CD4-positive, alpha-beta T cell (primary cell): Measurements from ENCODE around the gene ASIC4. TPM values are rescaled to one million over a fixed set of nuclear protein-coding genes. Genes with fewer than 3 reads are reported as not detected.

Source experiments
- ATAC-seq: fragments of 200-7000 bp; cut with Tn5 transposase; one replicate; pipeline ENCODE4 v1.10.0; 2022; ENCODE audit warnings: mild to moderate bottlenecking; ENCODE audit not compliant: poor library complexity
- CTCF ChIA-PET: fragments of 350-600 bp; sonication (Branson Sonifier 250); formaldehyde crosslinking; loops from one replicate; lab custom pipeline; 2021; ENCODE audit warnings: antibody characterized with exemption, inconsistent platforms; lab: Charles Lee
- POLR2A ChIA-PET: fragments of 350-600 bp; sonication (Branson Sonifier 250); formaldehyde crosslinking; loops from one replicate; lab custom pipeline; 2021; ENCODE audit warnings: antibody characterized with exemption, inconsistent platforms; lab: Charles Lee
- DNase-seq, 14 experiments: peaks; one replicate each; pipeline ENCODE4 v3.0.0-alpha.2; 2013 to 2020; ENCODE audit warnings: mixed read lengths in 2 of 14
- H3K27ac ChIP-seq, 2 donors: one replicate each; pipeline versions ENCODE4 v1.5.1 to v1.7.0; 2013; ENCODE audit warnings: low read length in 2 of 2, low read depth in 1 of 2, mild to moderate bottlenecking in 1 of 2
- H3K27me3 ChIP-seq, 2 experiments: 1 replicate in 1 of 2; 2 replicates in 1 of 2; pipeline versions ENCODE4 v1.6.1 to v1.7.0; 2013; ENCODE audit warnings: low read length in 2 of 2, control low read depth in 1 of 2, mild to moderate bottlenecking in 1 of 2, moderate library complexity in 1 of 2; ENCODE audit not compliant: insufficient read depth in 2 of 2, control insufficient read depth in 1 of 2
- H3K36me3 ChIP-seq: one replicate; pipeline ENCODE4 v1.6.1; 2013; ENCODE audit warnings: low read length, control low read depth; ENCODE audit not compliant: insufficient read depth
- H3K4me1 ChIP-seq: one replicate; pipeline ENCODE4 v1.6.1; 2013; ENCODE audit warnings: low read length, control low read depth; ENCODE audit not compliant: insufficient read depth
- H3K4me3 ChIP-seq: one replicate; pipeline ENCODE4 v1.5.1; 2013; ENCODE audit warnings: mild to moderate bottlenecking, low read length, moderate library complexity
- H3K9me3 ChIP-seq, 2 experiments: 1 replicate in 1 of 2; 2 replicates in 1 of 2; pipeline versions ENCODE4 v1.6.1 to v1.7.0; 2013; ENCODE audit warnings: low read length in 2 of 2, mild to moderate bottlenecking in 2 of 2, control low read depth in 1 of 2, moderate library complexity in 1 of 2; ENCODE audit not compliant: control insufficient read depth in 1 of 2, insufficient read depth in 1 of 2
- H3K27ac Mint-ChIP-seq: one replicate; pipeline ENCODE4 v1.8.0; 2020; ENCODE audit warnings: mixed read lengths
- H3K27me3 Mint-ChIP-seq: one replicate; pipeline ENCODE4 v1.8.0; 2021; ENCODE audit warnings: mixed read lengths
- H3K36me3 Mint-ChIP-seq: one replicate; pipeline ENCODE4 v1.8.0; 2021; ENCODE audit warnings: low read depth, mixed read lengths
- H3K4me1 Mint-ChIP-seq: one replicate; pipeline ENCODE4 v1.8.0; 2021; ENCODE audit warnings: low read depth, mixed read lengths
- H3K4me3 Mint-ChIP-seq: one replicate; pipeline ENCODE4 v1.8.0; 2020; ENCODE audit warnings: mild to moderate bottlenecking, mixed read lengths
- H3K9me3 Mint-ChIP-seq: one replicate; pipeline ENCODE4 v1.8.0; 2020; ENCODE audit warnings: mixed read lengths
- CTCF ChIP-seq: fragments of 200-600 bp; IDR thresholded peaks from one replicate; pipeline ENCODE4 v1.8.0; 2022; ENCODE audit warnings: antibody characterized with exemption, mild to moderate bottlenecking
- intact Hi-C, 2 experiments: fragments of 100-400 bp; cut with DNase I in 1 of 2; cut with micrococcal nuclease in 1 of 2; formaldehyde crosslinking; loops; one replicate each; pipeline versions ENCODE4 v1.15.1 to v1.9.0; 2023 to 2025; cut with DNase I, micrococcal nuclease
- total RNA-seq, 174 experiments: library from RNA in 2 of 174; stranded (reverse) in 2 of 174; gene quantifications; one replicate each; pipeline ENCODE4 v1.2.3 and lab custom pipeline; 2021 to 2026

The ASIC4 gene
- total RNA-seq, 2 experiments from 2014 or later: 0.08 to 0.17 TPM

GRCh38 chr2:219520079-219520478 lies 5.8 kb downstream of the ASIC4 start:
- H3K27ac Mint-ChIP-seq: no peak overlapping the region
- peaks cover 85% of the 10 kb centered on the region for H3K27me3 Mint-ChIP-seq
- H3K36me3 Mint-ChIP-seq: no peaks in the 10 kb centered on the region
- H3K4me1 Mint-ChIP-seq: peaks cover 20% of the 10 kb centered on the region
- H3K4me3 ChIP-seq: no peak overlapping the region
- DNase-seq (no peak), ATAC-seq (no peak)
- CTCF ChIA-PET: interaction anchor here (2.2 to 2.4 kb wide), 2 partner anchors 10 kb away, joined by 9 to 10 read pairs; no protein-coding TSS in a partner anchor
- H3K36me3 ChIP-seq: no peaks in the 10 kb centered on the region
- POLR2A ChIA-PET: interaction anchor here (0.9 kb wide), 1 partner anchor 22 kb away, joined by 3 read pairs; the partner anchor contains the start of gene GMPPA
- H3K9me3 ChIP-seq: peaks cover 0 to 6% of the 10 kb centered on the region in 2 experiments
- peaks cover 55 to 97% of the 10 kb centered on the region in 2 experiments for H3K27me3 ChIP-seq
- intact Hi-C loops: no loop called here
- no peak for TF ChIP-seq CTCF
- H3K27ac ChIP-seq: no peak overlapping the region
- H3K4me1 ChIP-seq: peaks cover 19% of the 10 kb centered on the region
- no peaks in the 10 kb centered on the region for H3K9me3 Mint-ChIP-seq
- no peak overlapping the region for H3K4me3 Mint-ChIP-seq

GRCh38 chr2:219521066-219521880 lies 7.0 kb downstream of the ASIC4 start:
- no peak overlapping the region for H3K4me3 Mint-ChIP-seq
- H3K9me3 Mint-ChIP-seq: no peaks in the 10 kb centered on the region
- ChIA-PET POLR2A (interaction anchor here (1.6 kb wide), 1 partner anchor 11 kb away, joined by 4 read pairs; no protein-coding TSS in a partner anchor), CTCF (interaction anchor here (2.2 to 2.4 kb wide), 2 partner anchors 9 to 11 kb away, joined by 9 to 10 read pairs; no protein-coding TSS in a partner anchor)
- H3K36me3 ChIP-seq: no peaks in the 10 kb centered on the region
- TF ChIP-seq CTCF: no peak
- H3K36me3 Mint-ChIP-seq: no peaks in the 10 kb centered on the region
- no peak overlapping the region for H3K4me3 ChIP-seq
- no peak overlapping the region for H3K27ac ChIP-seq
- H3K4me1 ChIP-seq: peaks cover 19% of the 10 kb centered on the region
- peaks cover 20% of the 10 kb centered on the region for H3K4me1 Mint-ChIP-seq
- H3K27me3 Mint-ChIP-seq: peaks cover 89% of the 10 kb centered on the region
- peaks cover 0 to 6% of the 10 kb centered on the region in 2 experiments for H3K9me3 ChIP-seq
- H3K27ac Mint-ChIP-seq: no peak overlapping the region
- intact Hi-C loops: no loop called here
- no peak for ATAC-seq
- DNase-seq: peak in 2 of 14 experiments; percentile 20 to 21
- H3K27me3 ChIP-seq: peaks cover 62 to 97% of the 10 kb centered on the region in 2 experiments

- H3K4me3 ChIP-seq: no peak overlapping the region
- Mint-ChIP-seq H3K27ac (no peak overlapping the region), H3K27me3 (peaks cover 89% of the 10 kb centered on the region), H3K36me3 (no peaks in the 10 kb centered on the region), H3K9me3 (no peaks in the 10 kb centered on the region), H3K4me1 (peaks cover 20% of the 10 kb centered on the region), H3K4me3 (peak overlapping the region; percentile 5)
- no peak for TF ChIP-seq CTCF
- ChIA-PET POLR2A (interaction anchor here (0.6 to 1.6 kb wide), 2 partner anchors 12 to 19 kb away, joined by 3 to 4 read pairs; no protein-coding TSS in a partner anchor), CTCF (interaction anchor here (2.4 kb wide), 1 partner anchor 8 kb away, joined by 9 read pairs; no protein-coding TSS in a partner anchor)
- peaks cover 19% of the 10 kb centered on the region for H3K4me1 ChIP-seq
- no peaks in the 10 kb centered on the region for H3K36me3 ChIP-seq
- H3K27ac ChIP-seq: no peak overlapping the region
- intact Hi-C loops: no loop called here
- H3K27me3 ChIP-seq: peaks cover 68 to 97% of the 10 kb centered on the region in 2 experiments
- DNase-seq: no peak
- peak; percentile 17 for ATAC-seq
- H3K9me3 ChIP-seq: peaks cover 0 to 6% of the 10 kb centered on the region in 2 experiments
Measured at GRCh38 chr2:219522111-219523030, 8.1 kb downstream of the ASIC4 start.
